HCT116 (cell line): ENCODE results near the gene BRINP3. TPM values are rescaled to one million over a fixed set of nuclear protein-coding genes. Genes with fewer than 3 reads are reported as not detected.

ENCODE experiments used
- ATAC-seq: fragments of 200-7000 bp; cut with Tn5 transposase; 2 replicates; pipeline ENCODE4 v1.9.1; 2020; ENCODE audit warnings: mild to moderate bottlenecking, moderate library complexity
- BruUV-seq: library from RNA; stranded (reverse); fragments of 400-500 nt; replicated peaks from 2 replicates; lab custom pipeline; 2021; lab: Mats Ljungman, UMichigan
- CTCF ChIA-PET: fragments of 300-600 bp; sonication (Branson Sonifier 250); formaldehyde crosslinking; loops from one replicate; lab custom pipeline; 2021; ENCODE audit warnings: antibody characterized with exemption; lab: Charles Lee
- POLR2A ChIA-PET: fragments of 300-600, 350-600 bp; sonication (Branson Sonifier 250); formaldehyde crosslinking; loops from one replicate; lab custom pipeline; 2021; ENCODE audit warnings: antibody characterized with exemption; lab: Charles Lee
- RAD21 ChIA-PET, 2 experiments: fragments of 300-600 bp; sonication (Branson Sonifier 250); formaldehyde crosslinking; loops; one replicate each; lab custom pipeline; 2023; ENCODE audit warnings: low total read pairs in 2 of 2; ENCODE audit not compliant: uncharacterized antibody in 2 of 2, unreplicated experiment in 2 of 2, low non-redundant PET in 1 of 2; lab: Charles Lee
- DNase-seq: peaks from one replicate; pipeline ENCODE4 v3.0.0-alpha.2; 2010; ENCODE audit warnings: low read depth, low spot score
- H2AFZ ChIP-seq: fragments of 200-600 bp; shearing (Covaris generic), sonication (generic); 2 replicates; pipeline ENCODE4 v1.6.1; 2017; ENCODE audit warnings: low read depth, mixed run types, mixed read lengths, antibody characterized with exemption, low read length; ENCODE audit not compliant: poor library complexity, severe bottlenecking
- H3K27ac ChIP-seq: 2 replicates; pipeline ENCODE4 v1.5.1; 2012; ENCODE audit warnings: low read depth, low read length
- H3K27me3 ChIP-seq: fragments of 200-600 bp; sonication (generic); 2 replicates; pipeline ENCODE4 v1.6.1; 2016; ENCODE audit warnings: mixed run types, low read length, mixed read lengths; ENCODE audit not compliant: insufficient read depth
- H3K36me3 ChIP-seq, 2 experiments: fragments of 200-500 bp in 1 of 2; fragments of 200-600 bp in 1 of 2; sonication (Bioruptor generic) in 1 of 2; sonication (generic) in 1 of 2; 2 replicates each; pipeline versions ENCODE4 v1.5.1 to v1.6.1; 2014 to 2016; ENCODE audit warnings: low read length in 2 of 2, inconsistent platforms in 1 of 2, mixed read lengths in 1 of 2, mixed run types in 1 of 2; ENCODE audit not compliant: insufficient read depth in 2 of 2, control insufficient read depth in 1 of 2
- H3K4me1 ChIP-seq, 2 experiments: fragments of 200-600 bp in 1 of 2; sonication (generic) in 1 of 2; 2 replicates each; pipeline versions ENCODE4 v1.5.1 to v1.6.1; 2012 to 2017; ENCODE audit warnings: low read length in 2 of 2, inconsistent platforms in 1 of 2, mild to moderate bottlenecking in 1 of 2, mixed read lengths in 1 of 2, mixed run types in 1 of 2, moderate library complexity in 1 of 2; ENCODE audit not compliant: insufficient read depth in 2 of 2, control insufficient read depth in 1 of 2
- H3K4me2 ChIP-seq: fragments of 200-600 bp; sonication (generic); 2 replicates; pipeline ENCODE4 v1.6.1; 2017; ENCODE audit warnings: mixed run types, low read length, mixed read lengths
- H3K4me3 ChIP-seq, 2 experiments: fragments of 200-600 bp in 1 of 2; sonication (generic) in 1 of 2; replicated peaks in 1 of 2; 2 replicates each; pipeline ENCODE4 v1.5.1; 2011 to 2016; ENCODE audit warnings: low read length in 2 of 2, control low read depth in 1 of 2, low read depth in 1 of 2, mild to moderate bottlenecking in 1 of 2, mixed read lengths in 1 of 2, mixed run types in 1 of 2
- H3K79me2 ChIP-seq: fragments of 200-600 bp; sonication (generic); 2 replicates; pipeline ENCODE4 v1.6.1; 2017; ENCODE audit warnings: mild to moderate bottlenecking, mixed run types, low read length, moderate library complexity, mixed read lengths; ENCODE audit not compliant: insufficient read depth
- H3K9ac ChIP-seq: fragments of 200-600 bp; sonication (generic); 2 replicates; pipeline ENCODE4 v1.6.1; 2016; ENCODE audit warnings: low read length, mixed read lengths
- H3K9me2 ChIP-seq: fragments of 200-600 bp; sonication (generic), shearing (Covaris generic); 2 replicates; pipeline ENCODE4 v1.6.1; 2017; ENCODE audit warnings: mixed run types, mild to moderate bottlenecking, moderate library complexity; ENCODE audit not compliant: insufficient read depth
- H3K9me3 ChIP-seq, 2 experiments: fragments of 200-500 bp in 1 of 2; fragments of 200-600 bp in 1 of 2; sonication (Bioruptor generic) in 1 of 2; sonication (generic) in 1 of 2; 2 replicates each; pipeline ENCODE4 v1.6.1; 2014 to 2017; ENCODE audit warnings: low read length in 2 of 2, mixed read lengths in 2 of 2, inconsistent platforms in 1 of 2, low read depth in 1 of 2, mild to moderate bottlenecking in 1 of 2, mixed run types in 1 of 2, moderate library complexity in 1 of 2; ENCODE audit not compliant: control insufficient read depth in 1 of 2, insufficient read depth in 1 of 2
- H4K20me1 ChIP-seq: fragments of 200-600 bp; sonication (generic), shearing (Covaris generic); 2 replicates; pipeline ENCODE4 v1.6.1; 2017; ENCODE audit warnings: mixed run types, mild to moderate bottlenecking, moderate library complexity; ENCODE audit not compliant: insufficient read depth
- CBX3 ChIP-seq: IDR thresholded peaks from 2 replicates; pipeline ENCODE4 v1.6.1; 2012; ENCODE audit warnings: low read depth
- EGR1 ChIP-seq: IDR thresholded peaks from 2 replicates; pipeline ENCODE4 v1.6.1; 2012; ENCODE audit warnings: low read depth
- ELF1 ChIP-seq: IDR thresholded peaks from 2 replicates; pipeline ENCODE4 v1.6.1; 2012; ENCODE audit warnings: low read depth, borderline replicate concordance
- FOSL1 ChIP-seq: IDR thresholded peaks from 2 replicates; pipeline ENCODE4 v1.6.1; 2012; ENCODE audit warnings: low read depth
- POLR2A ChIP-seq: IDR thresholded peaks from 2 replicates; pipeline ENCODE4 v1.7.0; 2011; ENCODE audit warnings: borderline replicate concordance; ENCODE audit not compliant: insufficient read depth, insufficient read length; ENCODE audit errors: extremely low read depth
- SIN3A ChIP-seq: IDR thresholded peaks from 2 replicates; pipeline ENCODE4 v1.6.1; 2012; ENCODE audit warnings: low read depth
- SP1 ChIP-seq: IDR thresholded peaks from 2 replicates; pipeline ENCODE4 v1.6.1; 2012; ENCODE audit warnings: low read depth
- SRF ChIP-seq: IDR thresholded peaks from 2 replicates; pipeline ENCODE4 v1.6.1; 2012; ENCODE audit warnings: low read depth
- ZFX ChIP-seq: fragments of 450-650 bp; IDR thresholded peaks from 2 replicates; pipeline ENCODE4 v1.6.1; 2017
- ZNF274 ChIP-seq: fragments of 200-500 bp; sonication (Bioruptor generic); IDR thresholded peaks from 2 replicates; pipeline ENCODE4 v1.6.1; 2014; ENCODE audit warnings: mild to moderate bottlenecking, low read depth, low read length, inconsistent platforms
- intact Hi-C: fragments of 100-400 bp; cut with micrococcal nuclease; formaldehyde crosslinking; loops from 2 replicates; pipeline ENCODE4 v1.10.0; 2022
- total RNA-seq: library from RNA; stranded (reverse); gene quantifications from one replicate; pipeline ENCODE4 v1.2.1, GENCODE V29; 2021; ENCODE audit not compliant: unreplicated experiment
- TF ChIP-seq, protein P1 (sequence below): IDR thresholded peaks from 2 replicates; pipeline ENCODE4 v1.6.1; 2012; ENCODE audit warnings: low read depth
- TF ChIP-seq, protein P2 (sequence below): IDR thresholded peaks from 2 replicates; pipeline ENCODE4 v1.6.1; 2012
- TF ChIP-seq, protein P3 (sequence below): IDR thresholded peaks from 2 replicates; pipeline ENCODE4 v1.6.1; 2011; ENCODE audit warnings: mild to moderate bottlenecking, low read length, moderate library complexity; ENCODE audit not compliant: insufficient replicate concordance; ENCODE audit errors: extremely low read depth

The BRINP3 gene
- total RNA-seq, 1 experiment from 2014 or later = not detected

DNA sequence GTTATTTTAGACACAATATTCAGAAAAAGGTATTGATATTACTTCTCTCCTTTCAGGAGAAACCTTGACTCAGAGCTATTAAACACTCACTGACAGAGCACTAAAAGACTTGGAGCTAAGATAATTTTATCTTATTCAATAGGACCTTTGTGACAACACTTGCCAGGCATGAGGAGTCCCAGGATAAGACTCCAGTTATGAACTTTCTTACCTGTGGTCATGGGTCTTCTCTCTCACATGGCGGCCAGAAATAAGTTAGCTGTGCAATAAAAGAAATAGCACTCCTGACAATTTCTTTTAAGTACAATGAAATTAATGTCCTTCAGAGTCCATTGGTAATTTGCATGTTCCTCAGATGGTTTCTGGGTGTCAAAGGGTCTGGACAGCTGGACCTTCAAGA lies 382.1 kb downstream of the BRINP3 start:
- no peaks in the 10 kb centered on the region for H3K79me2 ChIP-seq
- intact Hi-C loops = no loop called here
- ChIA-PET CTCF (interaction anchor here (1.8 kb wide), 1 partner anchor 11 kb away, joined by 6 read pairs; no protein-coding TSS in a partner anchor), POLR2A (no interaction called here), RAD21 (no interaction called here)
- no peaks in the 10 kb centered on the region for H3K9me3 ChIP-seq
- no peak overlapping the region for H3K9ac ChIP-seq
- no peaks in the 10 kb centered on the region for H3K9me2 ChIP-seq
- H3K27me3 ChIP-seq = no peaks in the 10 kb centered on the region
- H3K4me2 ChIP-seq = no peak overlapping the region
- no peaks in the 10 kb centered on the region for H3K36me3 ChIP-seq
- H2AFZ ChIP-seq = no peak overlapping the region
- no peaks in the 10 kb centered on the region for H3K4me1 ChIP-seq
- no peak overlapping the region for H3K4me3 ChIP-seq
- no peak overlapping the region for H3K27ac ChIP-seq
- no peaks in the 10 kb centered on the region for H4K20me1 ChIP-seq
- TF ChIP-seq SRF (no peak), ELF1 (no peak), EGR1 (no peak), CBX3 (no peak), ZFX (no peak), SP1 (no peak), POLR2A (no peak), SIN3A (no peak), ZNF274 (no peak), FOSL1 (no peak)
- TF ChIP-seq, protein P1, sequence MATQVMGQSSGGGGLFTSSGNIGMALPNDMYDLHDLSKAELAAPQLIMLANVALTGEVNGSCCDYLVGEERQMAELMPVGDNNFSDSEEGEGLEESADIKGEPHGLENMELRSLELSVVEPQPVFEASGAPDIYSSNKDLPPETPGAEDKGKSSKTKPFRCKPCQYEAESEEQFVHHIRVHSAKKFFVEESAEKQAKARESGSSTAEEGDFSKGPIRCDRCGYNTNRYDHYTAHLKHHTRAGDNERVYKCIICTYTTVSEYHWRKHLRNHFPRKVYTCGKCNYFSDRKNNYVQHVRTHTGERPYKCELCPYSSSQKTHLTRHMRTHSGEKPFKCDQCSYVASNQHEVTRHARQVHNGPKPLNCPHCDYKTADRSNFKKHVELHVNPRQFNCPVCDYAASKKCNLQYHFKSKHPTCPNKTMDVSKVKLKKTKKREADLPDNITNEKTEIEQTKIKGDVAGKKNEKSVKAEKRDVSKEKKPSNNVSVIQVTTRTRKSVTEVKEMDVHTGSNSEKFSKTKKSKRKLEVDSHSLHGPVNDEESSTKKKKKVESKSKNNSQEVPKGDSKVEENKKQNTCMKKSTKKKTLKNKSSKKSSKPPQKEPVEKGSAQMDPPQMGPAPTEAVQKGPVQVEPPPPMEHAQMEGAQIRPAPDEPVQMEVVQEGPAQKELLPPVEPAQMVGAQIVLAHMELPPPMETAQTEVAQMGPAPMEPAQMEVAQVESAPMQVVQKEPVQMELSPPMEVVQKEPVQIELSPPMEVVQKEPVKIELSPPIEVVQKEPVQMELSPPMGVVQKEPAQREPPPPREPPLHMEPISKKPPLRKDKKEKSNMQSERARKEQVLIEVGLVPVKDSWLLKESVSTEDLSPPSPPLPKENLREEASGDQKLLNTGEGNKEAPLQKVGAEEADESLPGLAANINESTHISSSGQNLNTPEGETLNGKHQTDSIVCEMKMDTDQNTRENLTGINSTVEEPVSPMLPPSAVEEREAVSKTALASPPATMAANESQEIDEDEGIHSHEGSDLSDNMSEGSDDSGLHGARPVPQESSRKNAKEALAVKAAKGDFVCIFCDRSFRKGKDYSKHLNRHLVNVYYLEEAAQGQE = no peak
- TF ChIP-seq, protein P2, sequence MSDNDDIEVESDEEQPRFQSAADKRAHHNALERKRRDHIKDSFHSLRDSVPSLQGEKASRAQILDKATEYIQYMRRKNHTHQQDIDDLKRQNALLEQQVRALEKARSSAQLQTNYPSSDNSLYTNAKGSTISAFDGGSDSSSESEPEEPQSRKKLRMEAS = no peak
- TF ChIP-seq, protein P3, sequence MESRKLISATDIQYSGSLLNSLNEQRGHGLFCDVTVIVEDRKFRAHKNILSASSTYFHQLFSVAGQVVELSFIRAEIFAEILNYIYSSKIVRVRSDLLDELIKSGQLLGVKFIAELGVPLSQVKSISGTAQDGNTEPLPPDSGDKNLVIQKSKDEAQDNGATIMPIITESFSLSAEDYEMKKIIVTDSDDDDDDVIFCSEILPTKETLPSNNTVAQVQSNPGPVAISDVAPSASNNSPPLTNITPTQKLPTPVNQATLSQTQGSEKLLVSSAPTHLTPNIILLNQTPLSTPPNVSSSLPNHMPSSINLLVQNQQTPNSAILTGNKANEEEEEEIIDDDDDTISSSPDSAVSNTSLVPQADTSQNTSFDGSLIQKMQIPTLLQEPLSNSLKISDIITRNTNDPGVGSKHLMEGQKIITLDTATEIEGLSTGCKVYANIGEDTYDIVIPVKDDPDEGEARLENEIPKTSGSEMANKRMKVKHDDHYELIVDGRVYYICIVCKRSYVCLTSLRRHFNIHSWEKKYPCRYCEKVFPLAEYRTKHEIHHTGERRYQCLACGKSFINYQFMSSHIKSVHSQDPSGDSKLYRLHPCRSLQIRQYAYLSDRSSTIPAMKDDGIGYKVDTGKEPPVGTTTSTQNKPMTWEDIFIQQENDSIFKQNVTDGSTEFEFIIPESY = no peak
- BruUV-seq = no TSS peak
- ATAC-seq (no peak), DNase-seq (no peak)
